ENCODE data around the gene MICAL3.

- TF ChIP-seq, protein P1, sequence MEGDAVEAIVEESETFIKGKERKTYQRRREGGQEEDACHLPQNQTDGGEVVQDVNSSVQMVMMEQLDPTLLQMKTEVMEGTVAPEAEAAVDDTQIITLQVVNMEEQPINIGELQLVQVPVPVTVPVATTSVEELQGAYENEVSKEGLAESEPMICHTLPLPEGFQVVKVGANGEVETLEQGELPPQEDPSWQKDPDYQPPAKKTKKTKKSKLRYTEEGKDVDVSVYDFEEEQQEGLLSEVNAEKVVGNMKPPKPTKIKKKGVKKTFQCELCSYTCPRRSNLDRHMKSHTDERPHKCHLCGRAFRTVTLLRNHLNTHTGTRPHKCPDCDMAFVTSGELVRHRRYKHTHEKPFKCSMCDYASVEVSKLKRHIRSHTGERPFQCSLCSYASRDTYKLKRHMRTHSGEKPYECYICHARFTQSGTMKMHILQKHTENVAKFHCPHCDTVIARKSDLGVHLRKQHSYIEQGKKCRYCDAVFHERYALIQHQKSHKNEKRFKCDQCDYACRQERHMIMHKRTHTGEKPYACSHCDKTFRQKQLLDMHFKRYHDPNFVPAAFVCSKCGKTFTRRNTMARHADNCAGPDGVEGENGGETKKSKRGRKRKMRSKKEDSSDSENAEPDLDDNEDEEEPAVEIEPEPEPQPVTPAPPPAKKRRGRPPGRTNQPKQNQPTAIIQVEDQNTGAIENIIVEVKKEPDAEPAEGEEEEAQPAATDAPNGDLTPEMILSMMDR (IDR thresholded peaks at IDR 0.05 in 2 of 3, conservative IDR thresholded peaks at IDR 0.05 in 1 of 3; ENCODE audit: insufficient read depth in 2 of 3, low read depth in 1 of 3, low read length in 3 of 3): no peak
- TF ChIP-seq PHTF2 (CRISPR knock-in tag; IDR thresholded peaks at IDR 0.05) (no peak), NFATC3 (IDR thresholded peaks at IDR 0.05) (no peak)
Measured at GRCh38 chr22:17864398-17865182, 159.8 kb downstream of the MICAL3 start.

All from K562 (cell line).